A549 (cell line): Measurements from ENCODE around the gene ANKRD29. TPM values are rescaled to one million over a fixed set of nuclear protein-coding genes. Genes with fewer than 3 reads are reported as not detected.

Experiments used
- CBX2 ChIP-seq: fragments of 200-600 bp; sonication (generic); IDR thresholded peaks from 2 replicates; pipeline ENCODE4 v1.6.1; 2016; ENCODE audit warnings: low read depth, mild to moderate bottlenecking, borderline replicate concordance
- CEBPB ChIP-seq, 2 experiments: fragments of >200 bp in 1 of 2; sonication (Bioruptor Twin) in 1 of 2; formaldehyde crosslinking in 1 of 2; IDR thresholded peaks; 2 replicates each; pipeline ENCODE4 v1.6.1; 2012 to 2016
- CHD4 ChIP-seq: fragments of 200-600 bp; sonication (generic); IDR thresholded peaks from 2 replicates; pipeline ENCODE4 v1.6.1; 2016; ENCODE audit warnings: antibody characterized with exemption, mild to moderate bottlenecking, borderline replicate concordance
- EHF ChIP-seq: fragments of 250-450 bp; sonication (Bioruptor Pico); IDR thresholded peaks from 2 replicates; pipeline ENCODE4 v1.5.0; 2020; ENCODE audit warnings: mild to moderate bottlenecking
- EP300 ChIP-seq, 2 experiments: fragments of >200 bp; sonication (Bioruptor Twin); formaldehyde crosslinking; IDR thresholded peaks; 2 replicates in 1 of 2; 3 replicates in 1 of 2; pipeline ENCODE4 v1.6.1; 2016 to 2017
- ESRRA ChIP-seq: fragments of 150-350 bp; IDR thresholded peaks from 2 replicates; pipeline ENCODE4 v1.6.1; 2014; ENCODE audit warnings: mild to moderate bottlenecking, low read length, borderline replicate concordance
- FOSB ChIP-seq: fragments of 250-450 bp; sonication (Bioruptor Pico); IDR thresholded peaks from 2 replicates; pipeline ENCODE4 v1.5.0; 2020; ENCODE audit warnings: mild to moderate bottlenecking, moderate library complexity
- FOSL2 ChIP-seq, 2 experiments: fragments of 450-650 bp in 1 of 2; fragments of >200 bp in 1 of 2; sonication (Bioruptor Twin) in 1 of 2; formaldehyde crosslinking; IDR thresholded peaks; 2 replicates each; pipeline versions ENCODE4 v1.5.0 to v1.6.1; 2016 to 2020; ENCODE audit warnings: mild to moderate bottlenecking in 1 of 2, moderate library complexity in 1 of 2
- FOXS1 ChIP-seq: fragments of 250-450 bp; sonication (Bioruptor Pico); IDR thresholded peaks from 2 replicates; pipeline ENCODE4 v1.5.0; 2020; ENCODE audit warnings: mild to moderate bottlenecking, moderate library complexity
- GATA3 ChIP-seq: IDR thresholded peaks from 2 replicates; pipeline ENCODE4 v1.6.1; 2012; ENCODE audit warnings: borderline replicate concordance
- HDAC2 ChIP-seq: fragments of 200-600 bp; sonication (generic); IDR thresholded peaks from 2 replicates; pipeline ENCODE4 v1.6.1; 2016
- HEYL ChIP-seq: fragments of 250-450 bp; sonication (Bioruptor Pico); IDR thresholded peaks from 2 replicates; pipeline ENCODE4 v1.8.0; 2021; ENCODE audit warnings: mild to moderate bottlenecking, moderate library complexity
- HOXA7 ChIP-seq: fragments of 250-450 bp; sonication (Bioruptor Pico); IDR thresholded peaks from 2 replicates; pipeline ENCODE4 v1.5.0; 2020; ENCODE audit warnings: mild to moderate bottlenecking, moderate library complexity
- HOXB5 ChIP-seq: fragments of 250-450 bp; sonication (Bioruptor Pico); IDR thresholded peaks from 2 replicates; pipeline ENCODE4 v1.5.0; 2020; ENCODE audit warnings: mild to moderate bottlenecking, moderate library complexity
- KDM5A ChIP-seq: fragments of 200-600 bp; sonication (generic); IDR thresholded peaks from 2 replicates; pipeline ENCODE4 v1.6.1; 2016; ENCODE audit warnings: antibody characterized with exemption, mild to moderate bottlenecking
- MAFK ChIP-seq: fragments of 450-650 bp; IDR thresholded peaks from 2 replicates; pipeline ENCODE4 v1.6.1; 2014; ENCODE audit not compliant: partially characterized antibody
- MYC ChIP-seq: IDR thresholded peaks from 2 replicates; pipeline ENCODE4 v1.6.1; 2012; ENCODE audit warnings: mild to moderate bottlenecking, inconsistent platforms, low read length, improper control_type of control experiment, borderline replicate concordance
- NFE2L2 ChIP-seq: fragments of 150-350 bp; conservative IDR thresholded peaks from 2 replicates; pipeline ENCODE4 v1.6.1; 2014; ENCODE audit warnings: low read length
- NPAS2 ChIP-seq: fragments of 250-450 bp; sonication (Bioruptor Pico); IDR thresholded peaks from 2 replicates; pipeline ENCODE4 v1.8.0; 2022; ENCODE audit warnings: mild to moderate bottlenecking, moderate library complexity, borderline replicate concordance
- NR3C1 ChIP-seq: fragments of >200 bp; sonication (Bioruptor Twin); formaldehyde crosslinking; IDR thresholded peaks from 3 replicates; pipeline ENCODE4 v1.6.1; 2017
- PHF8 ChIP-seq: fragments of 200-600 bp; sonication (generic); IDR thresholded peaks from 2 replicates; pipeline ENCODE4 v1.6.1; 2016; ENCODE audit warnings: low read depth, mild to moderate bottlenecking, antibody characterized with exemption, moderate library complexity, borderline replicate concordance
- POLR2A ChIP-seq: IDR thresholded peaks from 2 replicates; pipeline ENCODE4 v1.6.1; 2012; ENCODE audit warnings: mild to moderate bottlenecking, low read length
- POLR2AphosphoS2 ChIP-seq: conservative IDR thresholded peaks from 2 replicates; pipeline ENCODE4 v1.6.1; 2012; ENCODE audit warnings: low read length, improper control_type of control experiment, inconsistent platforms
- RAD21 ChIP-seq, 2 experiments: fragments of >200 bp in 1 of 2; sonication (Bioruptor Twin) in 1 of 2; formaldehyde crosslinking in 1 of 2; IDR thresholded peaks in 1 of 2; conservative IDR thresholded peaks in 1 of 2; 2 replicates in 1 of 2; 3 replicates in 1 of 2; pipeline ENCODE4 v1.6.1; 2012 to 2018; ENCODE audit warnings: inconsistent platforms in 1 of 2
- TFCP2L1 ChIP-seq: fragments of 250-450 bp; sonication (Bioruptor Pico); IDR thresholded peaks from 2 replicates; pipeline ENCODE4 v1.5.0; 2021; ENCODE audit warnings: mild to moderate bottlenecking
- ZNF302 ChIP-seq: fragments of 250-450 bp; sonication (Bioruptor Pico); IDR thresholded peaks from 2 replicates; pipeline ENCODE4 v1.9.0; 2021; ENCODE audit warnings: inconsistent platforms, mild to moderate bottlenecking, moderate library complexity
- ZSCAN20 ChIP-seq: fragments of 250-450 bp; sonication (Bioruptor Pico); IDR thresholded peaks from 2 replicates; pipeline ENCODE4 v1.8.0; 2022; ENCODE audit warnings: mild to moderate bottlenecking, moderate library complexity
- polyA plus RNA-seq, 4 experiments: library from polyadenylated mRNA; depleted of rRNA in 3 of 4; stranded (reverse); fragments of >200 nt; fragmentation: RNase III in 1 of 4; extraction: RNeasy Plus Mini Kit Qiagen cat#74134 plus additional on column Dnase treatment in 1 of 4; gene quantifications; 2 replicates in 3 of 4; 3 replicates in 1 of 4; pipeline ENCODE4 v1.2.3, GENCODE V29; 2011 to 2017
- TF ChIP-seq, protein P1 (sequence below): fragments of 150-350 bp; IDR thresholded peaks from 2 replicates; pipeline ENCODE4 v1.6.1; 2014; ENCODE audit warnings: low read depth, mild to moderate bottlenecking, low read length
- TF ChIP-seq, protein P2 (sequence below): fragments of 450-650 bp; IDR thresholded peaks from 2 replicates; pipeline ENCODE4 v1.6.1; 2014; ENCODE audit warnings: antibody characterized with exemption
- TF ChIP-seq, protein P3 (sequence below): IDR thresholded peaks from 2 replicates; pipeline ENCODE4 v1.6.1; 2012
- TF ChIP-seq, protein P4 (sequence below): fragments of >200 bp; sonication (Bioruptor Twin); formaldehyde crosslinking; IDR thresholded peaks from 2 replicates; pipeline ENCODE4 v1.6.1; 2016
- TF ChIP-seq, protein P5 (sequence below): fragments of 200-600 bp; sonication (generic); IDR thresholded peaks from 2 replicates; pipeline ENCODE4 v1.6.1; 2016; ENCODE audit warnings: antibody characterized with exemption, mild to moderate bottlenecking, moderate library complexity
- TF ChIP-seq, protein P6 (sequence below): fragments of 250-450 bp; sonication (Bioruptor Pico); IDR thresholded peaks from 2 replicates; pipeline ENCODE4 v1.5.0; 2021; ENCODE audit warnings: mild to moderate bottlenecking, moderate library complexity, borderline replicate concordance

The ANKRD29 gene
- polyA plus RNA-seq, 2 of the 4 experiments (the other 2 are of a cell fraction) = 12.4 to 25.4 TPM

DNA sequence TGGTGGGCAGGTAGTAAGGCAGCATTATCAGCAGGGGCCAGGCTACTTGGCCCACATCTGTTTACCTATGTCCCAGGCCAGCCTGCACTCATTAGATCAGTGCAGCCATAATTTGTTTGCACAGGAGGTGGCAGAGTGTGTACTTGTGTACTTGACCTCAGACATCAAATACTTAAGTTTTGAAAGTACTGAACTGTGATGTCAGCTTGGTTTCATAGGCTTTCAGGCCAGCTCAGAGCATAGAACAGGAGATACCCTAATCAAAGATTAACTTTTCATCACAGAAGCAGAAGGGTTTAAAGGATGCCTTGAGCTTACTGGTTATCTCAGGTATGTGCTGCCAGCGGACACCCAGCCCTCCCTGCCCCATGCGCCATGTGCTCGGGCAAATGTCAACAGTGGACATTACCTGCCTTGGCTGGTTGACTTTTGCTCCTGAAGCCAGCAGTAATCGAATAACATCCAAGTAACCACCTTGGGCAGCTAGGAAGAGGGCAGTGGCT lies 33.2 kb downstream of the ANKRD29 start (continued):
- TF ChIP-seq EHF (CRISPR knock-in tag) (no peak), HEYL (no peak), TFCP2L1 (no peak), KDM5A (no peak), CHD4 (no peak), ZSCAN20 (no peak), GATA3 (peak; percentile 97), HDAC2 (no peak), ZNF302 (CRISPR knock-in tag) (no peak), FOXS1 (CRISPR knock-in tag) (no peak), NFE2L2 (no peak), POLR2A (no peak), ESRRA (no peak), HOXB5 (CRISPR knock-in tag) (no peak), FOSL2 (IDR thresholded peaks at IDR 0.05) (no peak), FOSL2 (CRISPR knock-in tag; IDR thresholded peaks at IDR 0.05) (peak; percentile 62; the same call in 1 of the 2 replicates), FOSB (CRISPR knock-in tag) (no peak), NPAS2 (CRISPR knock-in tag) (no peak), MYC (peak; percentile 82), CBX2 (no peak), RAD21 (conservative IDR thresholded peaks at IDR 0.05 in 1 of 2, IDR thresholded peaks at IDR 0.05 in 1 of 2) (peak; percentile 31 to 47; a peak in 4 of 5 replicates), POLR2AphosphoS2 (no peak), MAFK (no peak), EP300 (IDR thresholded peaks at IDR 0.05) (peak; percentile 77 to 88; a peak in 3 of 5 replicates), HOXA7 (CRISPR knock-in tag) (no peak), NR3C1 (no peak), CEBPB (IDR thresholded peaks at IDR 0.05) (peak in 1 of 2 experiments; percentile 84; a peak in 2 of 4 replicates), PHF8 (no peak)
- TF ChIP-seq, protein P1, sequence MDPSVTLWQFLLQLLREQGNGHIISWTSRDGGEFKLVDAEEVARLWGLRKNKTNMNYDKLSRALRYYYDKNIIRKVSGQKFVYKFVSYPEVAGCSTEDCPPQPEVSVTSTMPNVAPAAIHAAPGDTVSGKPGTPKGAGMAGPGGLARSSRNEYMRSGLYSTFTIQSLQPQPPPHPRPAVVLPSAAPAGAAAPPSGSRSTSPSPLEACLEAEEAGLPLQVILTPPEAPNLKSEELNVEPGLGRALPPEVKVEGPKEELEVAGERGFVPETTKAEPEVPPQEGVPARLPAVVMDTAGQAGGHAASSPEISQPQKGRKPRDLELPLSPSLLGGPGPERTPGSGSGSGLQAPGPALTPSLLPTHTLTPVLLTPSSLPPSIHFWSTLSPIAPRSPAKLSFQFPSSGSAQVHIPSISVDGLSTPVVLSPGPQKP = no peak
- TF ChIP-seq, protein P2, sequence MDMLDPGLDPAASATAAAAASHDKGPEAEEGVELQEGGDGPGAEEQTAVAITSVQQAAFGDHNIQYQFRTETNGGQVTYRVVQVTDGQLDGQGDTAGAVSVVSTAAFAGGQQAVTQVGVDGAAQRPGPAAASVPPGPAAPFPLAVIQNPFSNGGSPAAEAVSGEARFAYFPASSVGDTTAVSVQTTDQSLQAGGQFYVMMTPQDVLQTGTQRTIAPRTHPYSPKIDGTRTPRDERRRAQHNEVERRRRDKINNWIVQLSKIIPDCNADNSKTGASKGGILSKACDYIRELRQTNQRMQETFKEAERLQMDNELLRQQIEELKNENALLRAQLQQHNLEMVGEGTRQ = no peak
- TF ChIP-seq, protein P3, sequence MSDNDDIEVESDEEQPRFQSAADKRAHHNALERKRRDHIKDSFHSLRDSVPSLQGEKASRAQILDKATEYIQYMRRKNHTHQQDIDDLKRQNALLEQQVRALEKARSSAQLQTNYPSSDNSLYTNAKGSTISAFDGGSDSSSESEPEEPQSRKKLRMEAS = peak; percentile 97
- TF ChIP-seq, protein P4, sequence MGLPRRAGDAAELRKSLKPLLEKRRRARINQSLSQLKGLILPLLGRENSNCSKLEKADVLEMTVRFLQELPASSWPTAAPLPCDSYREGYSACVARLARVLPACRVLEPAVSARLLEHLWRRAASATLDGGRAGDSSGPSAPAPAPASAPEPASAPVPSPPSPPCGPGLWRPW = no peak
- TF ChIP-seq, protein P5, sequence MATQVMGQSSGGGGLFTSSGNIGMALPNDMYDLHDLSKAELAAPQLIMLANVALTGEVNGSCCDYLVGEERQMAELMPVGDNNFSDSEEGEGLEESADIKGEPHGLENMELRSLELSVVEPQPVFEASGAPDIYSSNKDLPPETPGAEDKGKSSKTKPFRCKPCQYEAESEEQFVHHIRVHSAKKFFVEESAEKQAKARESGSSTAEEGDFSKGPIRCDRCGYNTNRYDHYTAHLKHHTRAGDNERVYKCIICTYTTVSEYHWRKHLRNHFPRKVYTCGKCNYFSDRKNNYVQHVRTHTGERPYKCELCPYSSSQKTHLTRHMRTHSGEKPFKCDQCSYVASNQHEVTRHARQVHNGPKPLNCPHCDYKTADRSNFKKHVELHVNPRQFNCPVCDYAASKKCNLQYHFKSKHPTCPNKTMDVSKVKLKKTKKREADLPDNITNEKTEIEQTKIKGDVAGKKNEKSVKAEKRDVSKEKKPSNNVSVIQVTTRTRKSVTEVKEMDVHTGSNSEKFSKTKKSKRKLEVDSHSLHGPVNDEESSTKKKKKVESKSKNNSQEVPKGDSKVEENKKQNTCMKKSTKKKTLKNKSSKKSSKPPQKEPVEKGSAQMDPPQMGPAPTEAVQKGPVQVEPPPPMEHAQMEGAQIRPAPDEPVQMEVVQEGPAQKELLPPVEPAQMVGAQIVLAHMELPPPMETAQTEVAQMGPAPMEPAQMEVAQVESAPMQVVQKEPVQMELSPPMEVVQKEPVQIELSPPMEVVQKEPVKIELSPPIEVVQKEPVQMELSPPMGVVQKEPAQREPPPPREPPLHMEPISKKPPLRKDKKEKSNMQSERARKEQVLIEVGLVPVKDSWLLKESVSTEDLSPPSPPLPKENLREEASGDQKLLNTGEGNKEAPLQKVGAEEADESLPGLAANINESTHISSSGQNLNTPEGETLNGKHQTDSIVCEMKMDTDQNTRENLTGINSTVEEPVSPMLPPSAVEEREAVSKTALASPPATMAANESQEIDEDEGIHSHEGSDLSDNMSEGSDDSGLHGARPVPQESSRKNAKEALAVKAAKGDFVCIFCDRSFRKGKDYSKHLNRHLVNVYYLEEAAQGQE = no peak
- TF ChIP-seq, protein P6, sequence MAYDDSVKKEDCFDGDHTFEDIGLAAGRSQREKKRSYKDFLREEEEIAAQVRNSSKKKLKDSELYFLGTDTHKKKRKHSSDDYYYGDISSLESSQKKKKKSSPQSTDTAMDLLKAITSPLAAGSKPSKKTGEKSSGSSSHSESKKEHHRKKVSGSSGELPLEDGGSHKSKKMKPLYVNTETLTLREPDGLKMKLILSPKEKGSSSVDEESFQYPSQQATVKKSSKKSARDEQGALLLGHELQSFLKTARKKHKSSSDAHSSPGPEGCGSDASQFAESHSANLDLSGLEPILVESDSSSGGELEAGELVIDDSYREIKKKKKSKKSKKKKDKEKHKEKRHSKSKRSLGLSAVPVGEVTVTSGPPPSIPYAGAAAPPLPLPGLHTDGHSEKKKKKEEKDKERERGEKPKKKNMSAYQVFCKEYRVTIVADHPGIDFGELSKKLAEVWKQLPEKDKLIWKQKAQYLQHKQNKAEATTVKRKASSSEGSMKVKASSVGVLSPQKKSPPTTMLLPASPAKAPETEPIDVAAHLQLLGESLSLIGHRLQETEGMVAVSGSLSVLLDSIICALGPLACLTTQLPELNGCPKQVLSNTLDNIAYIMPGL (CRISPR knock-in tag) = no peak
